Retinal pigment epithelial cell (primary cell): ENCODE data around the gene MYOZ3.

Source experiments
- DNase-seq: peaks from one replicate; pipeline ENCODE4 v3.0.0-alpha.2; 2010; ENCODE audit warnings: low read depth
- H3K4me3 ChIP-seq: 2 replicates; pipeline ENCODE4 v1.5.1; 2011; ENCODE audit warnings: mild to moderate bottlenecking, low read length, control low read depth, moderate library complexity
- CTCF ChIP-seq: conservative IDR thresholded peaks from 2 replicates; pipeline ENCODE4 v1.5.1; 2011; ENCODE audit warnings: low read depth, low read length, control low read depth, inconsistent platforms

MYOZ3 gene

GRCh38 chr5:150616024-150616470, 45.0 kb upstream of the MYOZ3 start:
- no peak overlapping the region for H3K4me3 ChIP-seq
- DNase-seq: peak; percentile 51
- no peak for TF ChIP-seq CTCF

GRCh38 chr5:150616506-150616905, 44.5 kb upstream of the MYOZ3 start:
- TF ChIP-seq CTCF: no peak
- H3K4me3 ChIP-seq: no peak overlapping the region
- DNase-seq: no peak

GRCh38 chr5:150618163-150618562, 42.9 kb upstream of the MYOZ3 start:
- TF ChIP-seq CTCF: no peak
- no peak overlapping the region for H3K4me3 ChIP-seq
- DNase-seq: no peak

- no peak for DNase-seq
- no peak for TF ChIP-seq CTCF
- no peak overlapping the region for H3K4me3 ChIP-seq
These were observed 42.3 kb upstream of the MYOZ3 start for GRCh38 chr5:150618588-150619281.

GRCh38 chr5:150619359-150620230, 41.5 kb upstream of the MYOZ3 start:
- H3K4me3 ChIP-seq: no peak overlapping the region
- TF ChIP-seq CTCF: no peak
- no peak for DNase-seq

GRCh38 chr5:150621301-150621700, 39.8 kb upstream of the MYOZ3 start:
- no peak for DNase-seq
- H3K4me3 ChIP-seq: no peak overlapping the region
- no peak for TF ChIP-seq CTCF
